ENCODE measurements around the gene CRACR2B. TPM values are rescaled to one million over a fixed set of nuclear protein-coding genes. Genes with fewer than 3 reads are reported as not detected.

CRACR2B gene
- total and polyA plus RNA-seq, 2 of the 13 experiments (the other 11 are each of a cell fraction or from before 2014, with no cell fraction given) = 14.9 to 21.0 TPM

GRCh38 chr11:823441-824291, 4.1 kb upstream of the CRACR2B start:
- Histone ChIP-seq H3K9me3 (ENCODE audit: low read length) (no peaks in the 10 kb centered on the region), H3K4me1 (ENCODE audit: insufficient read depth, low read length) (peaks cover 48% of the 10 kb centered on the region), H3K79me2 (ENCODE audit: insufficient read depth, low read length) (peaks cover 20% of the 10 kb centered on the region), H2AFZ (ENCODE audit: low read length) (no peak overlapping the region), H3K36me3 (replicated peaks in 1 of 2; ENCODE audit: control insufficient read depth in 1 of 2, insufficient read depth in 2 of 2, low read length in 2 of 2) (peaks cover 8 to 22% of the 10 kb centered on the region in 2 experiments; a peak in 4 of 5 replicates), H3K27me3 (ENCODE audit: control insufficient read depth in 1 of 2, insufficient read depth in 2 of 2, low read length in 2 of 2) (no peaks in the 10 kb centered on the region; a peak in 1 of 5 replicates), H3K27ac (ENCODE audit: extremely low read length, insufficient read depth, low read length) (no peak overlapping the region), H3K9ac (ENCODE audit: insufficient read depth, low read depth, low read length) (no peak overlapping the region), H3K4me3 (replicated peaks in 1 of 3; ENCODE audit: insufficient read depth in 1 of 3, low read depth in 2 of 3, low read length in 3 of 3) (no peak overlapping the region), H4K20me1 (ENCODE audit: insufficient read depth, low read length) (peaks cover 20% of the 10 kb centered on the region), H3K4me2 (ENCODE audit: low read depth, low read length) (no peak overlapping the region)
- 99% methylated on average over 21 of the region's 53 CpGs for WGBS (ENCODE audit: low lambda C conversion rate)
- TF ChIP-seq TFDP2 (CRISPR knock-in tag; IDR thresholded peaks at IDR 0.05) (no peak), RBFOX2 (IDR thresholded peaks at IDR 0.05; ENCODE audit: low read depth, low read length) (peak; percentile 67)
- CTCF ChIA-PET (ENCODE audit: low intra/inter-chr PET ratio, low total read pairs) = no interaction called here
- DNase-seq (ENCODE audit: low spot score) (no peak), FAIRE-seq (no peak), ATAC-seq (no peak)
- POLR2A ChIA-PET = interaction anchor here (9.2 to 11.6 kb wide), 2 partner anchors 10 to 18 kb away, joined by 141 to 264 read pairs; partner anchors contain the start of genes CD151, CRACR2B, POLR2L and TSPAN4
- in situ Hi-C loops (cut with HindIII; ENCODE audit: extremely low pct_ligation_motif_present, low pct_unique_long_range_greater_than_20kb) = no loop called here
- BruUV-seq (replicated peaks) = no TSS peak
- intact Hi-C loops (cut with micrococcal nuclease; ENCODE audit: unreplicated experiment) = no loop called here

- ChIA-PET CTCF (ENCODE audit: low intra/inter-chr PET ratio, low total read pairs) (no interaction called here), POLR2A (interaction anchor here (1.1 to 11.6 kb wide), 3 partner anchors 15 to 118 kb away, joined by 3 to 141 read pairs (median 5); partner anchors contain the start of genes EPS8L2, POLR2L, RPLP2 and TSPAN4)
- FAIRE-seq = no peak
- Histone ChIP-seq H3K9ac (ENCODE audit: insufficient read depth, low read depth, low read length) (no peak overlapping the region), H3K4me1 (ENCODE audit: insufficient read depth, low read length) (peaks cover 55% of the 10 kb centered on the region), H3K4me2 (ENCODE audit: low read depth, low read length) (no peak overlapping the region), H3K27ac (ENCODE audit: extremely low read length, insufficient read depth, low read length) (no peak overlapping the region), H3K9me3 (ENCODE audit: low read length) (no peaks in the 10 kb centered on the region), H3K79me2 (ENCODE audit: insufficient read depth, low read length) (peaks cover 20% of the 10 kb centered on the region), H3K27me3 (ENCODE audit: control insufficient read depth in 1 of 2, insufficient read depth in 2 of 2, low read length in 2 of 2) (no peaks in the 10 kb centered on the region; a peak in 1 of 5 replicates), H3K36me3 (replicated peaks in 1 of 2; ENCODE audit: control insufficient read depth in 1 of 2, insufficient read depth in 2 of 2, low read length in 2 of 2) (peaks cover 8 to 22% of the 10 kb centered on the region in 2 experiments; a peak in 4 of 5 replicates), H2AFZ (ENCODE audit: low read length) (no peak overlapping the region), H4K20me1 (ENCODE audit: insufficient read depth, low read length) (peaks cover 20% of the 10 kb centered on the region), H3K4me3 (replicated peaks in 1 of 3; ENCODE audit: insufficient read depth in 1 of 3, low read depth in 2 of 3, low read length in 3 of 3) (no peak overlapping the region)
- no peak for DNase-seq (ENCODE audit: low spot score)
- intact Hi-C loops (cut with micrococcal nuclease; ENCODE audit: unreplicated experiment) (no loop called here), in situ Hi-C loops (cut with HindIII; ENCODE audit: extremely low pct_ligation_motif_present, low pct_unique_long_range_greater_than_20kb) (no loop called here)
- BruUV-seq (replicated peaks) = no TSS peak
- no peak for ATAC-seq
- 98% methylated on average over 31 of the region's 59 CpGs for WGBS (ENCODE audit: low lambda C conversion rate)
- no peak for TF ChIP-seq TCF7 (IDR thresholded peaks at IDR 0.05; ENCODE audit: low read depth)
- no peak for TF ChIP-seq PBX3 (CRISPR knock-in tag; IDR thresholded peaks at IDR 0.05; ENCODE audit: borderline replicate concordance)
- TF ChIP-seq IKZF4 (CRISPR knock-in tag; IDR thresholded peaks at IDR 0.05; ENCODE audit: borderline replicate concordance, low read depth, not compliant biosample characterization) = no peak
- TF ChIP-seq ZMYM2 (CRISPR knock-in tag; IDR thresholded peaks at IDR 0.05) = no peak
- peak; percentile 21 for TF ChIP-seq AGO2 (optimal IDR thresholded peaks at IDR 0.05; ENCODE audit: low read depth, low read length)
- TF ChIP-seq BATF2 (CRISPR knock-in tag; IDR thresholded peaks at IDR 0.05) = no peak
- no peak for TF ChIP-seq ZNF253 (CRISPR knock-in tag; IDR thresholded peaks at IDR 0.05; ENCODE audit: borderline replicate concordance)
- peak; percentile 72 for TF ChIP-seq RBFOX2 (IDR thresholded peaks at IDR 0.05; ENCODE audit: low read depth, low read length)
- no peak for TF ChIP-seq NFKB2 (CRISPR knock-in tag; IDR thresholded peaks at IDR 0.05; ENCODE audit: borderline replicate concordance)
- no peak for TF ChIP-seq ETV6 (CRISPR knock-in tag; conservative IDR thresholded peaks at IDR 0.05)
- TF ChIP-seq SATB2 (CRISPR knock-in tag; IDR thresholded peaks at IDR 0.05) = no peak
- no peak for TF ChIP-seq GATAD2A (CRISPR knock-in tag; IDR thresholded peaks at IDR 0.05)
- TF ChIP-seq PLRG1 (conservative IDR thresholded peaks at IDR 0.05) = no peak
These were observed 3.3 kb upstream of the CRACR2B start for GRCh38 chr11:824292-824880.

Data from HepG2 (cell line).